Right atrium auricular region (tissue), 2 donors: ENCODE data around the gene GABRB1. TPM values are rescaled to one million over a fixed set of nuclear protein-coding genes. Genes with fewer than 3 reads are reported as not detected.

ENCODE experiments used
- DNase-seq: peaks from one replicate; pipeline ENCODE4 v3.0.0-alpha.2; 2019; ENCODE audit warnings: low spot score
- H3K27ac ChIP-seq, 2 donors: fragments of 200-600 bp; sonication (generic); 1 replicate in 1 of 2; 2 replicates in 1 of 2; pipeline ENCODE4 v1.5.1; 2016 to 2019
- H3K27me3 ChIP-seq, 2 donors: fragments of 200-600 bp; sonication (generic); one replicate each; pipeline versions ENCODE4 v1.5.1 to v1.6.0; 2017 to 2019
- H3K36me3 ChIP-seq: fragments of 200-600 bp; sonication (generic); one replicate; pipeline ENCODE4 v1.5.1; 2016
- H3K4me1 ChIP-seq, 2 donors: fragments of 200-600 bp; sonication (generic); one replicate each; pipeline versions ENCODE4 v1.5.1 to v1.6.0; 2017 to 2019
- H3K4me3 ChIP-seq, 2 donors: fragments of 200-600 bp; sonication (generic); 1 replicate in 1 of 2; 2 replicates in 1 of 2; pipeline ENCODE4 v1.5.1; 2017 to 2019; ENCODE audit warnings: mild to moderate bottlenecking in 1 of 2, moderate library complexity in 1 of 2
- H3K9me3 ChIP-seq, 2 donors: fragments of 200-600 bp; sonication (generic); one replicate each; pipeline ENCODE4 v1.5.1; 2019
- total RNA-seq, 2 donors: library from RNA; depleted of rRNA; stranded (reverse); fragments of >200 nt; gene quantifications; one replicate each; pipeline ENCODE4 v1.1.0, GENCODE V29; 2016
- TF ChIP-seq, protein P1 (sequence below), 2 donors: fragments of 200-600 bp; sonication (generic); IDR thresholded peaks; one replicate each; pipeline ENCODE4 v1.5.1; 2019; ENCODE audit warnings: antibody characterized with exemption in 2 of 2

Gene GABRB1
- total RNA-seq, 2 donors from 2014 or later, result 1.1 to 2.6 TPM

DNA sequence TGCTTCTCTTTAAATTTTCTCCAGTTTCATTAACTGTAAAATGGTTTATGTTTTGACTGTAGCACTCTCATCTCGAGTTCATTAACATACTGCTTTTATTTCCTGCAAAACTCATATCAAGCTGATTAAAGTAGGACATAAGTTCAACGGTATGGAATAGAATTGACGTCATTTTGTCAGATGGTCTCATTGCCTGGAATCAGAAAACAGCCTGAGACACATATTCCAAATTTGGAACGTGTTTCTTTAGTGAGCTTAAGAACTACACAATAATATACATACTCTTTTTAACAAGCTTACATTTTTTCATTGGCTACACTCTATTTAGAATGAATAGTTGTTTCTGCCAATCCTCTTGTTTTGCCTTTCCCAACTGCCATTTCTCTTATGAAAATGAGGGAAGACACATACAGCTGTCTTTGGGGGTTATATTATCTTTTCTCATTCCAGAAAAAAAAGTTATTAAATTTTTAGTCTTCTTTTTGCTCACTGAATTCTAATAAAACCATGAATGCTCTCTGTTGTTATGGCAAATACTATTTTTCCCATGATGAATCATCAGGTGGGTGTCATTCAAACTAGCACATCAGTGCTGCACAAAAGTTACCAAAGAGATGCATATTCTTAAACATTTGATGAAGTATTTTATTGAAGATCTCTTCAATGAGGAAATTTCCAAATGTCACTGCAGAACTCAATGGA is 162.8 kb downstream of the GABRB1 start:
- Histone ChIP-seq H3K36me3 (no peaks in the 10 kb centered on the region), H3K4me1 (no peaks in the 10 kb centered on the region), H3K27ac (no peak overlapping the region), H3K4me3 (no peak overlapping the region), H3K9me3 (no peaks in the 10 kb centered on the region), H3K27me3 (no peaks in the 10 kb centered on the region)
- TF ChIP-seq, protein P1, sequence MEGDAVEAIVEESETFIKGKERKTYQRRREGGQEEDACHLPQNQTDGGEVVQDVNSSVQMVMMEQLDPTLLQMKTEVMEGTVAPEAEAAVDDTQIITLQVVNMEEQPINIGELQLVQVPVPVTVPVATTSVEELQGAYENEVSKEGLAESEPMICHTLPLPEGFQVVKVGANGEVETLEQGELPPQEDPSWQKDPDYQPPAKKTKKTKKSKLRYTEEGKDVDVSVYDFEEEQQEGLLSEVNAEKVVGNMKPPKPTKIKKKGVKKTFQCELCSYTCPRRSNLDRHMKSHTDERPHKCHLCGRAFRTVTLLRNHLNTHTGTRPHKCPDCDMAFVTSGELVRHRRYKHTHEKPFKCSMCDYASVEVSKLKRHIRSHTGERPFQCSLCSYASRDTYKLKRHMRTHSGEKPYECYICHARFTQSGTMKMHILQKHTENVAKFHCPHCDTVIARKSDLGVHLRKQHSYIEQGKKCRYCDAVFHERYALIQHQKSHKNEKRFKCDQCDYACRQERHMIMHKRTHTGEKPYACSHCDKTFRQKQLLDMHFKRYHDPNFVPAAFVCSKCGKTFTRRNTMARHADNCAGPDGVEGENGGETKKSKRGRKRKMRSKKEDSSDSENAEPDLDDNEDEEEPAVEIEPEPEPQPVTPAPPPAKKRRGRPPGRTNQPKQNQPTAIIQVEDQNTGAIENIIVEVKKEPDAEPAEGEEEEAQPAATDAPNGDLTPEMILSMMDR (IDR thresholded peaks at IDR 0.05), result no peak
- no peak for DNase-seq

DNA sequence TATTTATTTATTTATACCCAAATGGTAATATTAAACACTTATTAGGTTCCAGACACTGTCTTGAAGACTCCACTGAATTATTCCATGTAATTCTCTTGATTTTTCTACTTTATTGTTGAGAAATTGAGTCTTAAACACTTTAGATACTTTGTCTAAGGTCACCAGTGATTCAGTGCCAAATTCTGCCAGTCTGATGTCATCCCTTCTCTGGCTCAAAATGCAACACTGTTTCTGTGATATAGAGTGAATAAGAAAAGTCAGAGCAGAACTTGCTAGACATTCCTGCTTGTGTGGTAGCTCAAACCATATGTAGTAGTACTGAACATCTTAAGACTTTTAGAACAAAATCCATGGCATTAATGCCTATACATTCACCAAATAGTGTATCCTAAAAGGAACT is 164.3 kb downstream of the GABRB1 start:
- Histone ChIP-seq H3K27ac (no peak overlapping the region), H3K9me3 (no peaks in the 10 kb centered on the region), H3K36me3 (no peaks in the 10 kb centered on the region), H3K4me3 (no peak overlapping the region), H3K27me3 (no peaks in the 10 kb centered on the region), H3K4me1 (no peaks in the 10 kb centered on the region)
- DNase-seq, result no peak
- TF ChIP-seq, protein P1 (IDR thresholded peaks at IDR 0.05), result no peak

DNA sequence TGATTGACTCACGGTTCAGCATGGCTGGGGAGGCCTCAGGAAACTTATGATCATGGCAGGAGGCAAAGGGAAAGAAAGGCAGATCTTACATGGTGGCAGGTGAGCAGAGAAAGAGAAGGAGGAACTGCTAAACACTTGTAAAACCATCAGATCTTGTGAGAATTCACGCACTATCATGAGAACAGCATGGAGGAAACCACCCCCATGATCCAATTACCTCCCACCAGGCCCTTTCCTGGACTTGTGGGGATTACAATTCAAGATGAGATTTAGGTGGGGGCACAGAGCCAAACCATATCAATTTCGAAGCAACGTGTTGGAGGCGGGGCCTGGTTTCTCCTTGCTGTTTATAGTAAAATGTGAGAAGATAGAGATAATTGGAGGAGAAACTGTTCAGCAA is 167.4 kb downstream of the GABRB1 start:
- H3K4me3 ChIP-seq, result no peak overlapping the region
- DNase-seq, result no peak
- H3K9me3 ChIP-seq, result no peaks in the 10 kb centered on the region
- H3K4me1 ChIP-seq, result no peaks in the 10 kb centered on the region
- H3K36me3 ChIP-seq, result no peaks in the 10 kb centered on the region
- no peaks in the 10 kb centered on the region for H3K27me3 ChIP-seq
- TF ChIP-seq, protein P1 (IDR thresholded peaks at IDR 0.05), result no peak
- no peak overlapping the region for H3K27ac ChIP-seq

DNA sequence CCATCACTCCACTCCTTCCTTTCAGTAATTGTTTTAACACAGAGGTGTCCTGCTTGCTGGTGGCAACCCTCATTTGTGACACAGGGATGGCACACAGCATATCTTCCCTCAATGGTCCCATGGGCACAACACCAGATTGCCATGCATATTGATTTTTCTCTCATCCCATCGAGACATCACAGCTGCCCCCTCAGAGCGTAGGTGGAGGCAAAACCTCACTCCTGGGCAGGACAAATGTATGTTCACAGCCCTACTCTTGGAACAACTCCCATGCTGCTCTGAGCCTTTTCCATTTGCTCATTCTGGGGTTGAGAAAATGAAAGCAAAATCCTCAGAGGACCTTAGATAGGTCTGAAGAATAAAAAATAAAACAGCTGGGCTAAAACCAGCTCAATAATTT is 172.2 kb downstream of the GABRB1 start:
- Histone ChIP-seq H3K27ac (no peak overlapping the region), H3K9me3 (no peaks in the 10 kb centered on the region), H3K4me1 (no peaks in the 10 kb centered on the region), H3K4me3 (no peak overlapping the region), H3K36me3 (no peaks in the 10 kb centered on the region), H3K27me3 (no peaks in the 10 kb centered on the region)
- no peak for DNase-seq
- TF ChIP-seq, protein P1 (IDR thresholded peaks at IDR 0.05), result no peak

DNA sequence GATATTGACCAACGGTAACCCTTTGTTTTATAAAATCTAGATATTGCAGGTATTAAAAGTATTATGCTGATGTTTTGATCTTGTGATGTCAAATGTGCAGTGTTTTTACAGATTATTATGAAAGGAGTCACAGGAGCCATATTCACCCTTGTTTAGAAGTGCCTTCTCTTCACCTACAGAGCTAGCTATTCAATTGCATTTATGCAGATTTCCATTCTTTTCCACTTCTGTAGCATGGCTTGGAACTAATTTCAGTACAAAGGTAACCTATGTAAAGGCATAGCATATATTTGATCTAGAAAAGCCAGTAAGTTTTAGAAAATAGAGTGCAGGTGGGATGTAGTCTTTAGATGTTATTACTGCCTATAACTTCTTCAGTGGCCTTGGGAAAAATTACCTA is 176.2 kb downstream of the GABRB1 start:
- Histone ChIP-seq H3K36me3 (no peaks in the 10 kb centered on the region), H3K4me1 (no peaks in the 10 kb centered on the region), H3K4me3 (no peak overlapping the region), H3K9me3 (no peaks in the 10 kb centered on the region), H3K27ac (no peak overlapping the region), H3K27me3 (no peaks in the 10 kb centered on the region)
- DNase-seq, result no peak
- TF ChIP-seq, protein P1 (IDR thresholded peaks at IDR 0.05), result no peak

GRCh38 chr4:47209833-47210232 is 178.5 kb downstream of the GABRB1 start:
- DNase-seq, result no peak
- no peak overlapping the region for H3K4me3 ChIP-seq
- H3K9me3 ChIP-seq, result no peaks in the 10 kb centered on the region
- H3K36me3 ChIP-seq, result no peaks in the 10 kb centered on the region
- TF ChIP-seq, protein P1 (IDR thresholded peaks at IDR 0.05), result no peak
- H3K4me1 ChIP-seq, result no peaks in the 10 kb centered on the region
- H3K27ac ChIP-seq, result no peak overlapping the region
- no peaks in the 10 kb centered on the region for H3K27me3 ChIP-seq
